Neural progenitor cell (in vitro differentiated cells): ENCODE data around the gene SPTLC3.

Source experiments
- EZH2 ChIP-seq: fragments of 200-600 bp; sonication (generic); IDR thresholded peaks from 2 replicates; pipeline ENCODE4 v1.6.1; 2017; ENCODE audit warnings: antibody characterized with exemption, mild to moderate bottlenecking, moderate library complexity
- TF ChIP-seq, protein P1 (sequence below): fragments of 200-600 bp; sonication (generic); IDR thresholded peaks from 2 replicates; pipeline ENCODE4 v1.5.1; 2017; ENCODE audit warnings: antibody characterized with exemption, mild to moderate bottlenecking

DNA sequence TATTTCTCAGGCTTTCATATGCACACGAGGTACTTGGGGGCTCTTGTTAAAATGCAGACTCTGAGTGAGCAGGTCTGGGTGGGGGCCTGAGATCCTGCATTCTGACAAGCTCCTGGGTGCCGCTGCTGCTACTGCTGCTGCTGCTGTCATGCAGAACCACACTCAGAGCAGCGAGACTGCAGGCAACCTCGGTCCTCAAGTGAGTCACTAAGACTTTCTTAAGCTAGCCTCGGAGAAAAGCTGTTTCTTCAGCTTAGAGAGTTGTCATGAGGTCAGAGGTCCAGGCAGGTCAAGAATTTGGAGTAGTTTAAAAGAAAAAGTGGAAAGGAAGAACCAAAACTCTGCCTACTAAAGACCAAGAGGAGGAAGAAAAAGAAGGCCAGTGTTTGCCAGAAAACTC, 92.9 kb downstream of the SPTLC3 start:
- TF ChIP-seq, protein P1, sequence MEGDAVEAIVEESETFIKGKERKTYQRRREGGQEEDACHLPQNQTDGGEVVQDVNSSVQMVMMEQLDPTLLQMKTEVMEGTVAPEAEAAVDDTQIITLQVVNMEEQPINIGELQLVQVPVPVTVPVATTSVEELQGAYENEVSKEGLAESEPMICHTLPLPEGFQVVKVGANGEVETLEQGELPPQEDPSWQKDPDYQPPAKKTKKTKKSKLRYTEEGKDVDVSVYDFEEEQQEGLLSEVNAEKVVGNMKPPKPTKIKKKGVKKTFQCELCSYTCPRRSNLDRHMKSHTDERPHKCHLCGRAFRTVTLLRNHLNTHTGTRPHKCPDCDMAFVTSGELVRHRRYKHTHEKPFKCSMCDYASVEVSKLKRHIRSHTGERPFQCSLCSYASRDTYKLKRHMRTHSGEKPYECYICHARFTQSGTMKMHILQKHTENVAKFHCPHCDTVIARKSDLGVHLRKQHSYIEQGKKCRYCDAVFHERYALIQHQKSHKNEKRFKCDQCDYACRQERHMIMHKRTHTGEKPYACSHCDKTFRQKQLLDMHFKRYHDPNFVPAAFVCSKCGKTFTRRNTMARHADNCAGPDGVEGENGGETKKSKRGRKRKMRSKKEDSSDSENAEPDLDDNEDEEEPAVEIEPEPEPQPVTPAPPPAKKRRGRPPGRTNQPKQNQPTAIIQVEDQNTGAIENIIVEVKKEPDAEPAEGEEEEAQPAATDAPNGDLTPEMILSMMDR = no peak
- no peak for TF ChIP-seq EZH2
